ENCODE results near the gene INSR. TPM values are rescaled to one million over a fixed set of nuclear protein-coding genes. Genes with fewer than 3 reads are reported as not detected.
"Not testable (repeated sequence)": the region's sequence is repeated elsewhere in the genome, so short reads cannot be mapped to it uniquely, and the experiment has no call there.

Gene INSR
- total and polyA plus RNA-seq, 2 donors (not counting 3 experiments of a cell fraction or from before 2014, with no cell fraction given), result 4.9 to 19.5 TPM

DNA sequence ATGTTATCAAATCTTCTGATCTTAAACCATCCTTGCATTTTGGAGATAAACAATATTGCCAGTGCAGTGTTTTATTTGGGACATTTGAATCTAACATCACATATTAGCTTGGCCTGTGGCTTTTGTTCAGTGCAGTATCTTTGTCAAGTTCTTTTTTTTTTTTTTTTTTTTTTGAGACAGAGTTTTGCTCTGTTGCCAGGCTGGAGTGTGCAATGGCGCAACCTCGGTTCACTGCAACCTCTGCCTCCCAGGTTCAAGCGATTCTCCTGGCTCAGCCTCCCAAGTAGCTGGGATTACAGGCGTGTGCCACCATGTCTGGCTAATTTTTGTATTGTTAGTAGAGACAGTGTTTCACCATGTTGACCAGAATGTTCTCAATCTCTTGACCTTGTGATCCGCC lies 148.1 kb downstream of the INSR start:
- H3K9me3 ChIP-seq (replicated peaks; ENCODE audit: control insufficient read depth, insufficient read depth, low read length); H3K36me3 ChIP-seq (ENCODE audit: control insufficient read depth in 2 of 2, extremely low read depth in 1 of 2, insufficient read depth in 2 of 2, low read length in 2 of 2); FAIRE-seq; H3K27me3 ChIP-seq (ENCODE audit: control insufficient read depth in 2 of 2, insufficient read depth in 2 of 2, low read length in 2 of 2); H3K27ac ChIP-seq (ENCODE audit: insufficient read depth, low read depth, low read length); H3K79me2 ChIP-seq (ENCODE audit: control insufficient read depth, insufficient read depth, low read length); H3K9me1 ChIP-seq (replicated peaks; ENCODE audit: control insufficient read depth, extremely low read depth, insufficient read depth, low read length); H3K4me2 ChIP-seq (ENCODE audit: insufficient read depth, low read length); POLR2A ChIA-PET; H2AFZ ChIP-seq (ENCODE audit: low read depth, low read length); BruUV-seq (replicated peaks); H4K20me1 ChIP-seq (replicated peaks; ENCODE audit: control insufficient read depth, extremely low read depth, insufficient read depth, low read length); DNase-seq (ENCODE audit: low read depth, low spot score); H3K4me1 ChIP-seq (ENCODE audit: control insufficient read depth, extremely low read depth, insufficient read depth, low read length); intact Hi-C loops (cut with micrococcal nuclease); H3K4me3 ChIP-seq (replicated peaks in 1 of 3; ENCODE audit: insufficient read depth in 1 of 3, low read depth in 1 of 3, low read length in 3 of 3); H3K9ac ChIP-seq (replicated peaks; ENCODE audit: extremely low read depth, insufficient read depth, low read length); dilution Hi-C loops (cut with MboI; ENCODE audit: extremely low pct_ligation_motif_present, low sequenced_read_pairs): not testable (repeated sequence)
- CTCF ChIA-PET, result interaction anchor here (0.6 to 1.6 kb wide), 2 partner anchors 93 to 142 kb away, joined by 3 to 4 read pairs; no protein-coding TSS in a partner anchor

DNA sequence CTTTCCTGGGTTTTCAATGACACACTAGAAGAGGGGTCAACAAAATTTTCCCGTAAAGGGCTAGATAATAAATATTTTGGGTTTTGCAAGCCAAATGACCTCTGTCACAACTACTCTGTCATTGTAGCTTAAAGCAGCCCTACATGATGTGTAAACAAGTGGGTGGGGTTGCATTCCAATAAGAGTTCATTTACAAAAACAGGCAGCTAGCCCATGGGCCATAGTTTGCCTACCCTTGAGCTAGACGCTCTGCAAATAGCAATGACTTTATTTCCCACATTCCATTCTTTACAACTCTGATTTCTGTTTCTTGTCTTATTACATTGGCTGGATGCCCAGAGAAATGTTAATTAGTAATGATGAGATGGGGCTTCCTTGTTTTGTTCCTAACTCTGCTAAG lies 148.7 kb downstream of the INSR start:
- Histone ChIP-seq H3K27me3 (ENCODE audit: control insufficient read depth in 2 of 2, insufficient read depth in 2 of 2, low read length in 2 of 2) (no peaks in the 10 kb centered on the region), H3K27ac (ENCODE audit: insufficient read depth, low read depth, low read length) (no peak overlapping the region), H3K4me3 (replicated peaks in 1 of 3; ENCODE audit: insufficient read depth in 1 of 3, low read depth in 1 of 3, low read length in 3 of 3) (no peak overlapping the region), H2AFZ (ENCODE audit: low read depth, low read length) (no peak overlapping the region), H3K9me1 (replicated peaks; ENCODE audit: control insufficient read depth, extremely low read depth, insufficient read depth, low read length) (no peaks in the 10 kb centered on the region), H3K4me1 (ENCODE audit: control insufficient read depth, extremely low read depth, insufficient read depth, low read length) (peaks cover 3% of the 10 kb centered on the region), H3K4me2 (ENCODE audit: insufficient read depth, low read length) (no peak overlapping the region), H3K9ac (replicated peaks; ENCODE audit: extremely low read depth, insufficient read depth, low read length) (no peak overlapping the region), H3K9me3 (replicated peaks; ENCODE audit: control insufficient read depth, insufficient read depth, low read length) (no peaks in the 10 kb centered on the region), H3K36me3 (ENCODE audit: control insufficient read depth in 2 of 2, extremely low read depth in 1 of 2, insufficient read depth in 2 of 2, low read length in 2 of 2) (peaks cover 0 to 6% of the 10 kb centered on the region in 2 experiments), H4K20me1 (replicated peaks; ENCODE audit: control insufficient read depth, extremely low read depth, insufficient read depth, low read length) (no peaks in the 10 kb centered on the region), H3K79me2 (ENCODE audit: control insufficient read depth, insufficient read depth, low read length) (no peaks in the 10 kb centered on the region)
- ChIA-PET CTCF (interaction anchor here (0.9 to 1.6 kb wide), 3 partner anchors 12 to 94 kb away, joined by 3 to 4 read pairs (median 3); no protein-coding TSS in a partner anchor), POLR2A (no interaction called here)
- intact Hi-C loops (cut with micrococcal nuclease) (no loop called here), dilution Hi-C loops (cut with MboI; ENCODE audit: extremely low pct_ligation_motif_present, low sequenced_read_pairs) (no loop called here)
- BruUV-seq (replicated peaks), result no TSS peak
- FAIRE-seq, result no peak
- TF ChIP-seq, protein P1, sequence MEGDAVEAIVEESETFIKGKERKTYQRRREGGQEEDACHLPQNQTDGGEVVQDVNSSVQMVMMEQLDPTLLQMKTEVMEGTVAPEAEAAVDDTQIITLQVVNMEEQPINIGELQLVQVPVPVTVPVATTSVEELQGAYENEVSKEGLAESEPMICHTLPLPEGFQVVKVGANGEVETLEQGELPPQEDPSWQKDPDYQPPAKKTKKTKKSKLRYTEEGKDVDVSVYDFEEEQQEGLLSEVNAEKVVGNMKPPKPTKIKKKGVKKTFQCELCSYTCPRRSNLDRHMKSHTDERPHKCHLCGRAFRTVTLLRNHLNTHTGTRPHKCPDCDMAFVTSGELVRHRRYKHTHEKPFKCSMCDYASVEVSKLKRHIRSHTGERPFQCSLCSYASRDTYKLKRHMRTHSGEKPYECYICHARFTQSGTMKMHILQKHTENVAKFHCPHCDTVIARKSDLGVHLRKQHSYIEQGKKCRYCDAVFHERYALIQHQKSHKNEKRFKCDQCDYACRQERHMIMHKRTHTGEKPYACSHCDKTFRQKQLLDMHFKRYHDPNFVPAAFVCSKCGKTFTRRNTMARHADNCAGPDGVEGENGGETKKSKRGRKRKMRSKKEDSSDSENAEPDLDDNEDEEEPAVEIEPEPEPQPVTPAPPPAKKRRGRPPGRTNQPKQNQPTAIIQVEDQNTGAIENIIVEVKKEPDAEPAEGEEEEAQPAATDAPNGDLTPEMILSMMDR (IDR thresholded peaks at IDR 0.05; ENCODE audit: extremely low read depth in 1 of 2, insufficient read depth in 1 of 2, low read depth in 1 of 2, low read length in 2 of 2), result no peak
- TF ChIP-seq MYC (IDR thresholded peaks at IDR 0.05; ENCODE audit: low read depth, low read length) (no peak), POLR2A (IDR thresholded peaks at IDR 0.05; ENCODE audit: low read depth, low read length) (no peak), MAX (IDR thresholded peaks at IDR 0.05; ENCODE audit: insufficient read depth, insufficient read length) (no peak), JUN (IDR thresholded peaks at IDR 0.05; ENCODE audit: borderline replicate concordance, insufficient read depth, insufficient read length, low read depth) (no peak), GATA2 (IDR thresholded peaks at IDR 0.05; ENCODE audit: insufficient read depth, insufficient read length, low read depth, low read length) (no peak), EZH2 (IDR thresholded peaks at IDR 0.05; ENCODE audit: borderline replicate concordance, low read depth, low read length, severe bottlenecking) (no peak), POLR2AphosphoS5 (IDR thresholded peaks at IDR 0.05; ENCODE audit: insufficient read depth, low read depth, low read length) (no peak), FOS (IDR thresholded peaks at IDR 0.05; ENCODE audit: borderline replicate concordance, insufficient read depth, low read length) (no peak)
- no peak for DNase-seq (ENCODE audit: low read depth, low spot score)

Data from endothelial cell of umbilical vein (primary cell).